ENCODE results near the gene ZNF317.

GRCh38 chr19:9150650-9151049, 10.5 kb downstream of the ZNF317 start:
- TF ChIP-seq, protein P1, sequence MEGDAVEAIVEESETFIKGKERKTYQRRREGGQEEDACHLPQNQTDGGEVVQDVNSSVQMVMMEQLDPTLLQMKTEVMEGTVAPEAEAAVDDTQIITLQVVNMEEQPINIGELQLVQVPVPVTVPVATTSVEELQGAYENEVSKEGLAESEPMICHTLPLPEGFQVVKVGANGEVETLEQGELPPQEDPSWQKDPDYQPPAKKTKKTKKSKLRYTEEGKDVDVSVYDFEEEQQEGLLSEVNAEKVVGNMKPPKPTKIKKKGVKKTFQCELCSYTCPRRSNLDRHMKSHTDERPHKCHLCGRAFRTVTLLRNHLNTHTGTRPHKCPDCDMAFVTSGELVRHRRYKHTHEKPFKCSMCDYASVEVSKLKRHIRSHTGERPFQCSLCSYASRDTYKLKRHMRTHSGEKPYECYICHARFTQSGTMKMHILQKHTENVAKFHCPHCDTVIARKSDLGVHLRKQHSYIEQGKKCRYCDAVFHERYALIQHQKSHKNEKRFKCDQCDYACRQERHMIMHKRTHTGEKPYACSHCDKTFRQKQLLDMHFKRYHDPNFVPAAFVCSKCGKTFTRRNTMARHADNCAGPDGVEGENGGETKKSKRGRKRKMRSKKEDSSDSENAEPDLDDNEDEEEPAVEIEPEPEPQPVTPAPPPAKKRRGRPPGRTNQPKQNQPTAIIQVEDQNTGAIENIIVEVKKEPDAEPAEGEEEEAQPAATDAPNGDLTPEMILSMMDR (optimal IDR thresholded peaks at IDR 0.05 in 1 of 3, IDR thresholded peaks at IDR 0.05 in 1 of 3, conservative IDR thresholded peaks at IDR 0.05 in 1 of 3; ENCODE audit: extremely low read depth in 1 of 3, insufficient read depth in 2 of 3, low read length in 3 of 3), result no peak
- TF ChIP-seq EZH2 (IDR thresholded peaks at IDR 0.05; ENCODE audit: low read length), result no peak

Data from keratinocyte (primary cell).